Gastrocnemius medialis (tissue), 4 donors: ENCODE results near the gene LIFR. TPM values are rescaled to one million over a fixed set of nuclear protein-coding genes. Genes with fewer than 3 reads are reported as not detected.

Experiments
- ATAC-seq, 2 donors: fragments of 150-250 bp; one replicate each; pipeline ENCODE4 v1.9.1; 2016
- DNase-seq, 2 donors: peaks; one replicate each; pipeline ENCODE4 v3.0.0-alpha.2; 2019
- H3K27ac ChIP-seq, 4 donors: fragments of 200-600 bp; sonication (generic); 1 replicate in 1 of 4; 2 replicates in 3 of 4; pipeline ENCODE4 v1.5.1; 2016 to 2018; ENCODE audit warnings: mild to moderate bottlenecking in 2 of 4, moderate library complexity in 1 of 4
- H3K27me3 ChIP-seq, 3 donors: fragments of 200-600 bp; sonication (generic) in 2 of 3; 1 replicate in 1 of 3; 2 replicates in 2 of 3; pipeline versions ENCODE4 v1.5.1 to v1.6.0; 2016 to 2019; ENCODE audit warnings: mild to moderate bottlenecking in 1 of 3, moderate library complexity in 1 of 3
- H3K36me3 ChIP-seq, 2 donors: fragments of 200-600 bp; sonication (generic) in 1 of 2; one replicate each; pipeline ENCODE4 v1.5.1; 2017 to 2018
- H3K4me1 ChIP-seq, 2 donors: fragments of 200-600 bp; sonication (generic) in 1 of 2; one replicate each; pipeline ENCODE4 v1.5.1; 2016 to 2017; ENCODE audit warnings: mild to moderate bottlenecking in 2 of 2
- H3K4me3 ChIP-seq, 4 donors: fragments of 200-600 bp; sonication (generic) in 3 of 4; 1 replicate in 1 of 4; 2 replicates in 3 of 4; pipeline ENCODE4 v1.5.1; 2016 to 2019; ENCODE audit warnings: mild to moderate bottlenecking in 2 of 4
- H3K9me3 ChIP-seq, 3 donors: fragments of 200-600 bp; sonication (generic) in 2 of 3; 1 replicate in 1 of 3; 2 replicates in 2 of 3; pipeline ENCODE4 v1.5.1; 2016 to 2019
- CTCF ChIP-seq, 5 experiments: fragments of 450-650 bp in 3 of 5; fragments of 200-600 bp in 2 of 5; sonication (generic) in 2 of 5; IDR thresholded peaks in 4 of 5; conservative IDR thresholded peaks in 1 of 5; 1 replicate in 4 of 5; 2 replicates in 1 of 5; pipeline ENCODE4 v1.5.1; 2016 to 2019; ENCODE audit warnings: antibody characterized with exemption in 5 of 5, mild to moderate bottlenecking in 3 of 5, moderate library complexity in 3 of 5
- POLR2A ChIP-seq, 2 donors: fragments of 450-650 bp; IDR thresholded peaks; one replicate each; pipeline ENCODE4 v1.6.1; 2017; ENCODE audit warnings: antibody characterized with exemption in 2 of 2, mild to moderate bottlenecking in 2 of 2, moderate library complexity in 2 of 2
- in situ Hi-C, 4 donors: fragments of 200-750 bp; cut with MboI; loops; one replicate each; pipeline versions ENCODE4 v1.15.0 to v1.8.0; 2017; ENCODE audit warnings: low sequenced_read_pairs in 4 of 4
- intact Hi-C: fragments of 100-400 bp; cut with DNase I; formaldehyde crosslinking; loops from one replicate; pipeline ENCODE4 v1.15.1; 2023; ENCODE audit warnings: low total_unique reads
- total RNA-seq, 4 donors: library from RNA; depleted of rRNA; stranded (reverse); fragments of >200 nt; gene quantifications; one replicate each; pipeline versions ENCODE4 v1.1.0 to v1.2.3, GENCODE V29; 2016

Gene LIFR
- total RNA-seq, 4 donors from 2014 or later, result 80.0 to 233 (median 89.5) TPM

DNA sequence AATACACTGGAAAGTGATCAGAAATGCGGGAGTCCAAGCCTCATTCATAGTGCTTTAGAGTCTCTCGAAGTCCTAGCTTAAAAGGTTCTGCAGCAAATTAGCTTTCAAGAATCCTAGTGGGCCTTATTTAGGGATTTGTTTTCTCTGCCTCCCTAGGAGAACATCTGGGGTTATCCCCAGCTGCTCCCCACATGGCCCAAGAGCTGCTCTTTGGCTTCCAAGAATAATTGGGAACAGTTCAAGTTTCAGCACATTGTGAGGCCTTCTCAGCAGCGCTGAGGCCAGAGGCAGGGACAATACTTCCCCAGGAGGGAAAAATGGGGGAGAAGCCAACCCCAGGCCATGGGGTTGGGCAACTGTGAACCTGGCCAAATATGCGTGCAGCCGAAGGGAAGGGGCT, 108.7 kb downstream of the LIFR start:
- TF ChIP-seq POLR2A (IDR thresholded peaks at IDR 0.05) (no peak), CTCF (IDR thresholded peaks at IDR 0.05 in 4 of 5, conservative IDR thresholded peaks at IDR 0.05 in 1 of 5) (no peak)
- H3K9me3 ChIP-seq, result no peaks in the 10 kb centered on the region
- peak; percentile 14 to 32 for ATAC-seq
- H3K27me3 ChIP-seq, result no peaks in the 10 kb centered on the region
- H3K4me1 ChIP-seq, result peaks cover 37 to 39% of the 10 kb centered on the region in 2 donors
- peak in 1 of 2 donors; percentile 48 for DNase-seq
- H3K36me3 ChIP-seq, result no peaks in the 10 kb centered on the region
- peak overlapping the region; percentile 89 to 94 (median 92) for H3K27ac ChIP-seq
- no peak overlapping the region for H3K4me3 ChIP-seq
- in situ Hi-C loops (loop anchor here in 3 of 4 donors (10.0 kb wide), 2 partner anchors 87 to 97 kb away; no protein-coding TSS in a partner anchor), intact Hi-C loops (loop anchor here (2.0 to 10.0 kb wide), 4 partner anchors 87 to 613 kb away; no protein-coding TSS in a partner anchor)

- in situ Hi-C loops (loop anchor here in 3 of 4 donors (10.0 kb wide), 2 partner anchors 88 to 98 kb away; no protein-coding TSS in a partner anchor), intact Hi-C loops (loop anchor here (2.0 to 10.0 kb wide), 3 partner anchors 88 to 612 kb away; no protein-coding TSS in a partner anchor)
- Histone ChIP-seq H3K4me1 (peaks cover 37 to 39% of the 10 kb centered on the region in 2 donors), H3K4me3 (peak overlapping the region in 3 of 4 donors; percentile 55 to 61 (median 58)), H3K9me3 (no peaks in the 10 kb centered on the region), H3K27me3 (no peaks in the 10 kb centered on the region), H3K27ac (peak overlapping the region; percentile 89 to 94 (median 92)), H3K36me3 (no peaks in the 10 kb centered on the region)
- no peak for ATAC-seq
- TF ChIP-seq POLR2A (IDR thresholded peaks at IDR 0.05) (no peak), CTCF (IDR thresholded peaks at IDR 0.05 in 4 of 5, conservative IDR thresholded peaks at IDR 0.05 in 1 of 5) (no peak)
- no peak for DNase-seq
Measured at GRCh38 chr5:38447056-38447455, 109.4 kb downstream of the LIFR start.

- TF ChIP-seq POLR2A (IDR thresholded peaks at IDR 0.05) (no peak), CTCF (IDR thresholded peaks at IDR 0.05 in 4 of 5, conservative IDR thresholded peaks at IDR 0.05 in 1 of 5) (no peak)
- H3K4me1 ChIP-seq, result peaks cover 37 to 39% of the 10 kb centered on the region in 2 donors
- no peaks in the 10 kb centered on the region for H3K27me3 ChIP-seq
- intact Hi-C loops (loop anchor here (1.0 to 10.0 kb wide), 4 partner anchors 20 to 611 kb away; no protein-coding TSS in a partner anchor), in situ Hi-C loops (loop anchor here in 3 of 4 donors (10.0 kb wide), 2 partner anchors 89 to 99 kb away; no protein-coding TSS in a partner anchor)
- peak overlapping the region; percentile 89 to 94 (median 92) for H3K27ac ChIP-seq
- peak in 1 of 2 donors; percentile 52 for DNase-seq
- peak; percentile 46 to 47 for ATAC-seq
- H3K9me3 ChIP-seq, result no peaks in the 10 kb centered on the region
- H3K4me3 ChIP-seq, result peak overlapping the region; percentile 55 to 61 (median 60)
- no peaks in the 10 kb centered on the region for H3K36me3 ChIP-seq
Measured at GRCh38 chr5:38446029-38446522, 110.4 kb downstream of the LIFR start.

DNA sequence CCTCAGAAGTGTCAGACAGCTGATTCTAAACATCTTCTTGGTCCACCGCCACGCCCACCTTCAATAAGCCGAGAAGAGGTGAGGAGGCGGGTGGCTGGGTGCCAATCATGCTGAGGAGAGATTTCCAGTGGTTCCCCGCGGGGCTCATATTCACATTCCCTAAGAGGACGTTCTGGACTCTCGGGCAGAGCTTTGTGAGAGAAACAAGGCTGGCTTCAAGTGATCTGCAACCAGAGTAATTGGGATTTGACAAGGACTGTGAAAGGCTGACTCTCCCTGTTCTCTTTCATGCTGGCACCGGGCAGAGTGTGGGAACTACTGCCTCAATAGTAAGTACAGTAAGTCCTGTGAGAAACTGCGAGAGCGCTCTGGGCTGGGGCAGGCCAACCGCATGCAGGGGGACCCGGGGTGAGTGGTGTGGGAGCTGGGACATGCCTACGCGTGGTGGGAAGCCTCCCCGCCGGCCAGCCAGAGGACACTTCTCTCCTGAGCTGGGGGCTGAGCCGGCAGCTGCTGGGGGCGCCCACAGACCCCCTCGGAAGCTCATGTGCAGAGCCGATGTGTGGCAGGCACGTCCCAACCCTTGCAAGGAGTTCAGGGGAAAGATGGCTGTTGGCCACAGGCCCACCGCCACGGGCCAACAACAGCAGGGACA, 110.9 kb downstream of the LIFR start:
- Histone ChIP-seq H3K4me1 (peaks cover 37 to 39% of the 10 kb centered on the region in 2 donors), H3K36me3 (no peaks in the 10 kb centered on the region), H3K27me3 (no peaks in the 10 kb centered on the region), H3K9me3 (no peaks in the 10 kb centered on the region), H3K4me3 (peak overlapping the region; percentile 55 to 61 (median 60)), H3K27ac (peak overlapping the region; percentile 89 to 94 (median 92))
- TF ChIP-seq CTCF (IDR thresholded peaks at IDR 0.05 in 4 of 5, conservative IDR thresholded peaks at IDR 0.05 in 1 of 5) (no peak), POLR2A (IDR thresholded peaks at IDR 0.05) (peak in 1 of 2 donors; percentile 38)
- intact Hi-C loops, result loop anchor here (1.0 to 10.0 kb wide), 4 partner anchors 21 to 611 kb away; no protein-coding TSS in a partner anchor
- ATAC-seq (peak; percentile 62 to 69), DNase-seq (peak; percentile 59 to 78)
- in situ Hi-C loops, result loop anchor here in 3 of 4 donors (10.0 kb wide), 2 partner anchors 89 to 99 kb away; no protein-coding TSS in a partner anchor
